CD4-positive, alpha-beta T cell (primary cell): ENCODE measurements around the gene SEL1L3. TPM values are rescaled to one million over a fixed set of nuclear protein-coding genes. Genes with fewer than 3 reads are reported as not detected.

Experiments used
- ATAC-seq: fragments of 200-7000 bp; cut with Tn5 transposase; one replicate; pipeline ENCODE4 v1.10.0; 2022; ENCODE audit warnings: mild to moderate bottlenecking; ENCODE audit not compliant: poor library complexity
- CTCF ChIA-PET: fragments of 350-600 bp; sonication (Branson Sonifier 250); formaldehyde crosslinking; loops from one replicate; lab custom pipeline; 2021; ENCODE audit warnings: antibody characterized with exemption, inconsistent platforms; lab: Charles Lee
- POLR2A ChIA-PET: fragments of 350-600 bp; sonication (Branson Sonifier 250); formaldehyde crosslinking; loops from one replicate; lab custom pipeline; 2021; ENCODE audit warnings: antibody characterized with exemption, inconsistent platforms; lab: Charles Lee
- DNase-seq, 14 experiments: peaks; one replicate each; pipeline ENCODE4 v3.0.0-alpha.2; 2013 to 2020; ENCODE audit warnings: mixed read lengths in 2 of 14
- H3K27ac ChIP-seq, 2 donors: one replicate each; pipeline versions ENCODE4 v1.5.1 to v1.7.0; 2013; ENCODE audit warnings: low read length in 2 of 2, low read depth in 1 of 2, mild to moderate bottlenecking in 1 of 2
- H3K27me3 ChIP-seq, 2 experiments: 1 replicate in 1 of 2; 2 replicates in 1 of 2; pipeline versions ENCODE4 v1.6.1 to v1.7.0; 2013; ENCODE audit warnings: low read length in 2 of 2, control low read depth in 1 of 2, mild to moderate bottlenecking in 1 of 2, moderate library complexity in 1 of 2; ENCODE audit not compliant: insufficient read depth in 2 of 2, control insufficient read depth in 1 of 2
- H3K36me3 ChIP-seq: one replicate; pipeline ENCODE4 v1.6.1; 2013; ENCODE audit warnings: low read length, control low read depth; ENCODE audit not compliant: insufficient read depth
- H3K4me1 ChIP-seq: one replicate; pipeline ENCODE4 v1.6.1; 2013; ENCODE audit warnings: low read length, control low read depth; ENCODE audit not compliant: insufficient read depth
- H3K4me3 ChIP-seq: one replicate; pipeline ENCODE4 v1.5.1; 2013; ENCODE audit warnings: mild to moderate bottlenecking, low read length, moderate library complexity
- H3K9me3 ChIP-seq, 2 experiments: 1 replicate in 1 of 2; 2 replicates in 1 of 2; pipeline versions ENCODE4 v1.6.1 to v1.7.0; 2013; ENCODE audit warnings: low read length in 2 of 2, mild to moderate bottlenecking in 2 of 2, control low read depth in 1 of 2, moderate library complexity in 1 of 2; ENCODE audit not compliant: control insufficient read depth in 1 of 2, insufficient read depth in 1 of 2
- H3K27ac Mint-ChIP-seq: one replicate; pipeline ENCODE4 v1.8.0; 2020; ENCODE audit warnings: mixed read lengths
- H3K27me3 Mint-ChIP-seq: one replicate; pipeline ENCODE4 v1.8.0; 2021; ENCODE audit warnings: mixed read lengths
- H3K36me3 Mint-ChIP-seq: one replicate; pipeline ENCODE4 v1.8.0; 2021; ENCODE audit warnings: low read depth, mixed read lengths
- H3K4me1 Mint-ChIP-seq: one replicate; pipeline ENCODE4 v1.8.0; 2021; ENCODE audit warnings: low read depth, mixed read lengths
- H3K4me3 Mint-ChIP-seq: one replicate; pipeline ENCODE4 v1.8.0; 2020; ENCODE audit warnings: mild to moderate bottlenecking, mixed read lengths
- H3K9me3 Mint-ChIP-seq: one replicate; pipeline ENCODE4 v1.8.0; 2020; ENCODE audit warnings: mixed read lengths
- CTCF ChIP-seq: fragments of 200-600 bp; IDR thresholded peaks from one replicate; pipeline ENCODE4 v1.8.0; 2022; ENCODE audit warnings: antibody characterized with exemption, mild to moderate bottlenecking
- intact Hi-C, 2 experiments: fragments of 100-400 bp; cut with DNase I in 1 of 2; cut with micrococcal nuclease in 1 of 2; formaldehyde crosslinking; loops; one replicate each; pipeline versions ENCODE4 v1.15.1 to v1.9.0; 2023 to 2025; cut with DNase I, micrococcal nuclease
- total RNA-seq, 174 experiments: library from RNA in 2 of 174; stranded (reverse) in 2 of 174; gene quantifications; one replicate each; pipeline ENCODE4 v1.2.3 and lab custom pipeline; 2021 to 2026

The SEL1L3 gene
- total RNA-seq, 2 experiments from 2014 or later = 34.9 to 36.5 TPM

- peaks cover 40% of the 10 kb centered on the region for H3K4me1 Mint-ChIP-seq
- no peak overlapping the region for H3K27ac ChIP-seq
- CTCF ChIA-PET = interaction anchor here (0.7 to 2.2 kb wide), 7 partner anchors 9 to 488 kb away, joined by 3 to 9 read pairs (median 4); partner anchors contain the start of gene SMIM20
- H3K27me3 ChIP-seq = no peaks in the 10 kb centered on the region
- POLR2A ChIA-PET = interaction anchor here (1.0 to 1.4 kb wide), 2 partner anchors 17 to 20 kb away, joined by 4 to 8 read pairs; no protein-coding TSS in a partner anchor
- H3K36me3 Mint-ChIP-seq = peaks cover 44% of the 10 kb centered on the region
- DNase-seq (peak; percentile 21 to 68 (median 40)), ATAC-seq (peak; percentile 79)
- H3K4me3 Mint-ChIP-seq = no peak overlapping the region
- intact Hi-C loops = loop anchor here (1.0 to 10.0 kb wide), 6 partner anchors 145 to 568 kb away; no protein-coding TSS in a partner anchor
- peak; percentile 49 for TF ChIP-seq CTCF
- H3K36me3 ChIP-seq = peaks cover 29% of the 10 kb centered on the region
- H3K9me3 ChIP-seq = no peaks in the 10 kb centered on the region
- H3K27me3 Mint-ChIP-seq = no peaks in the 10 kb centered on the region
- peaks cover 25% of the 10 kb centered on the region for H3K4me1 ChIP-seq
- no peaks in the 10 kb centered on the region for H3K9me3 Mint-ChIP-seq
- H3K4me3 ChIP-seq = no peak overlapping the region
- H3K27ac Mint-ChIP-seq = no peak overlapping the region
Observed at GRCh38 chr4:25842229-25842845, 20.5 kb downstream of the SEL1L3 start.

GRCh38 chr4:25839687-25840086 lies 23.1 kb downstream of the SEL1L3 start:
- H3K4me1 Mint-ChIP-seq = peaks cover 34% of the 10 kb centered on the region

GRCh38 chr4:25839233-25839632 lies 23.6 kb downstream of the SEL1L3 start:
- no peak for TF ChIP-seq CTCF
- Mint-ChIP-seq H3K27me3 (no peaks in the 10 kb centered on the region), H3K4me3 (no peak overlapping the region), H3K36me3 (peaks cover 43% of the 10 kb centered on the region), H3K27ac (no peak overlapping the region), H3K4me1 (peaks cover 32% of the 10 kb centered on the region), H3K9me3 (no peaks in the 10 kb centered on the region)
- intact Hi-C loops = no loop called here
- no peak overlapping the region for H3K27ac ChIP-seq
- no peak overlapping the region for H3K4me3 ChIP-seq
- peaks cover 20% of the 10 kb centered on the region for H3K36me3 ChIP-seq
- DNase-seq (no peak), ATAC-seq (no peak)
- no peaks in the 10 kb centered on the region for H3K9me3 ChIP-seq
- ChIA-PET POLR2A (no interaction called here), CTCF (no interaction called here)
- no peaks in the 10 kb centered on the region for H3K27me3 ChIP-seq
- peaks cover 23% of the 10 kb centered on the region for H3K4me1 ChIP-seq

More at GRCh38 chr4:25839687-25840086, 23.1 kb downstream of the SEL1L3 start:
- no peak for TF ChIP-seq CTCF
- CTCF ChIA-PET = no interaction called here
- H3K4me3 Mint-ChIP-seq = no peak overlapping the region
- peaks cover 42% of the 10 kb centered on the region for H3K36me3 Mint-ChIP-seq
- Histone ChIP-seq H3K27ac (no peak overlapping the region), H3K9me3 (no peaks in the 10 kb centered on the region), H3K27me3 (no peaks in the 10 kb centered on the region), H3K36me3 (peaks cover 16% of the 10 kb centered on the region), H3K4me3 (no peak overlapping the region), H3K4me1 (peaks cover 23% of the 10 kb centered on the region)
- DNase-seq (no peak), ATAC-seq (no peak)
- POLR2A ChIA-PET = no interaction called here
- no peak overlapping the region for H3K27ac Mint-ChIP-seq
- no peaks in the 10 kb centered on the region for H3K27me3 Mint-ChIP-seq
- intact Hi-C loops = loop anchor here (5.0 to 10.0 kb wide), 5 partner anchors 148 to 568 kb away; no protein-coding TSS in a partner anchor
- H3K9me3 Mint-ChIP-seq = no peaks in the 10 kb centered on the region
